HG02759 (cell line): ENCODE data around the gene LGALSL.

Experiments used
- ATAC-seq: cut with Tn5 transposase; IDR thresholded peaks from one replicate; pipeline ENCODE4 v1.9.1; 2021; ENCODE audit warnings: mild to moderate bottlenecking, moderate library complexity; ENCODE audit not compliant: unreplicated experiment

The LGALSL gene

GRCh38 chr2:64453770-64454385 is at the start of gene LGALSL:
Gene LGALSL (plus strand): TSS chr2:64454162. CDS start chr2:64454546, 384 bp downstream.
- peak; percentile 72 for ATAC-seq

- no peak for ATAC-seq
Measured at GRCh38 chr2:64404743-64405142, 49.2 kb upstream of the LGALSL start.

- no peak for ATAC-seq
Measured at GRCh38 chr2:64405581-64406406, 48.2 kb upstream of the LGALSL start.

GRCh38 chr2:64406407-64406774 is 47.6 kb upstream of the LGALSL start:
- no peak for ATAC-seq

- no peak for ATAC-seq
Measured at GRCh38 chr2:64408031-64408430, 45.9 kb upstream of the LGALSL start.

- ATAC-seq = no peak
Measured at GRCh38 chr2:64410671-64411070, 43.3 kb upstream of the LGALSL start.

GRCh38 chr2:64412671-64413070 is 41.3 kb upstream of the LGALSL start:
- ATAC-seq = no peak

- no peak for ATAC-seq
Measured at GRCh38 chr2:64414736-64415435, 39.1 kb upstream of the LGALSL start.

GRCh38 chr2:64417624-64418023 is 36.3 kb upstream of the LGALSL start:
- no peak for ATAC-seq

- no peak for ATAC-seq
Measured at GRCh38 chr2:64419596-64420165, 34.3 kb upstream of the LGALSL start.

- ATAC-seq = no peak
Measured at GRCh38 chr2:64420677-64421076, 33.3 kb upstream of the LGALSL start.

- ATAC-seq = no peak
Measured at GRCh38 chr2:64421201-64421600, 32.8 kb upstream of the LGALSL start.

GRCh38 chr2:64422466-64422865 is 31.5 kb upstream of the LGALSL start:
- no peak for ATAC-seq

GRCh38 chr2:64423303-64423702 is 30.7 kb upstream of the LGALSL start:
- ATAC-seq = no peak

- ATAC-seq = no peak
Measured at GRCh38 chr2:64424416-64424987, 29.5 kb upstream of the LGALSL start.

GRCh38 chr2:64426183-64426952 is 27.6 kb upstream of the LGALSL start:
- no peak for ATAC-seq

GRCh38 chr2:64434039-64434657 is 19.8 kb upstream of the LGALSL start:
- ATAC-seq = no peak

- no peak for ATAC-seq
Measured at GRCh38 chr2:64437883-64438282, 16.1 kb upstream of the LGALSL start.

- no peak for ATAC-seq
Measured at GRCh38 chr2:64439194-64439593, 14.8 kb upstream of the LGALSL start.

GRCh38 chr2:64440843-64441242 is 13.1 kb upstream of the LGALSL start:
- ATAC-seq = no peak
